Medulla oblongata (tissue), 1 donor: ENCODE data around the gene ACSF3.

ENCODE experiments used
- DNase-seq: peaks from one replicate; pipeline ENCODE4 v3.0.0-alpha.2; 2015; ENCODE audit errors: extremely low spot score

The ACSF3 gene

GRCh38 chr16:89145406-89146161, 51.9 kb downstream of the ACSF3 start:
- no peak for DNase-seq

GRCh38 chr16:89146211-89147005, 52.8 kb downstream of the ACSF3 start:
- no peak for DNase-seq

GRCh38 chr16:89147085-89147817, 53.6 kb downstream of the ACSF3 start:
- no peak for DNase-seq

- no peak for DNase-seq
Observed at GRCh38 chr16:89149386-89149785, 55.7 kb downstream of the ACSF3 start.

- DNase-seq = no peak
Observed at GRCh38 chr16:89150090-89150835, 56.6 kb downstream of the ACSF3 start.

- no peak for DNase-seq
Observed at GRCh38 chr16:89150981-89151380, 57.3 kb downstream of the ACSF3 start.

GRCh38 chr16:89152831-89153700, 59.4 kb downstream of the ACSF3 start:
- no peak for DNase-seq

GRCh38 chr16:89153848-89154271, 60.2 kb downstream of the ACSF3 start:
- DNase-seq = no peak

GRCh38 chr16:89154390-89155183, 60.9 kb downstream of the ACSF3 start:
- DNase-seq = no peak

GRCh38 chr16:89155184-89155679, 61.6 kb downstream of the ACSF3 start:
- DNase-seq = peak; percentile 20

GRCh38 chr16:89155851-89156739, 62.4 kb downstream of the ACSF3 start:
- DNase-seq = peak; percentile 9

GRCh38 chr16:89156740-89157645, 63.3 kb downstream of the ACSF3 start:
- no peak for DNase-seq

GRCh38 chr16:89157778-89158177, 64.1 kb downstream of the ACSF3 start:
- no peak for DNase-seq

GRCh38 chr16:89159066-89159849, 65.6 kb downstream of the ACSF3 start:
- DNase-seq = no peak

GRCh38 chr16:89159850-89160354, 66.2 kb downstream of the ACSF3 start:
- no peak for DNase-seq

- DNase-seq = no peak
Observed at GRCh38 chr16:89160977-89161701, 67.5 kb downstream of the ACSF3 start.
